GM19043 (cell line): Measurements from ENCODE around the gene BLOC1S3.

Experiments used
- ATAC-seq: cut with Tn5 transposase; IDR thresholded peaks from one replicate; pipeline ENCODE4 v1.9.1; 2021; ENCODE audit warnings: low read depth; ENCODE audit not compliant: unreplicated experiment

Gene BLOC1S3

GRCh38 chr19:45179072-45179891, 698 bp downstream of the BLOC1S3 start:
- ATAC-seq, result no peak

GRCh38 chr19:45179892-45180370, 1.3 kb downstream of the BLOC1S3 start:
- ATAC-seq, result no peak

GRCh38 chr19:45180936-45181335, 2.4 kb downstream of the BLOC1S3 start:
- no peak for ATAC-seq

GRCh38 chr19:45182758-45183157, 4.2 kb downstream of the BLOC1S3 start:
- no peak for ATAC-seq

GRCh38 chr19:45184115-45184514, 5.5 kb downstream of the BLOC1S3 start:
- no peak for ATAC-seq

GRCh38 chr19:45186509-45187334, 8.1 kb downstream of the BLOC1S3 start:
- ATAC-seq, result no peak

- no peak for ATAC-seq
These were observed 9.0 kb downstream of the BLOC1S3 start for GRCh38 chr19:45187421-45188100.

- ATAC-seq, result no peak
These were observed 11.4 kb downstream of the BLOC1S3 start for GRCh38 chr19:45189971-45190370.

GRCh38 chr19:45191375-45191774, 12.8 kb downstream of the BLOC1S3 start:
- no peak for ATAC-seq

GRCh38 chr19:45195764-45196163, 17.2 kb downstream of the BLOC1S3 start:
- ATAC-seq, result no peak

GRCh38 chr19:45200568-45200967, 22.0 kb downstream of the BLOC1S3 start:
- ATAC-seq, result no peak

GRCh38 chr19:45202637-45203036, 24.1 kb downstream of the BLOC1S3 start:
- ATAC-seq, result no peak

GRCh38 chr19:45205810-45206209, 27.2 kb downstream of the BLOC1S3 start:
- ATAC-seq, result no peak

- no peak for ATAC-seq
These were observed 27.7 kb downstream of the BLOC1S3 start for GRCh38 chr19:45206328-45206727.

- no peak for ATAC-seq
These were observed 33.3 kb downstream of the BLOC1S3 start for GRCh38 chr19:45211751-45212381.

- ATAC-seq, result no peak
These were observed 34.4 kb downstream of the BLOC1S3 start for GRCh38 chr19:45213031-45213430.

GRCh38 chr19:45215391-45216191, 37.0 kb downstream of the BLOC1S3 start:
- no peak for ATAC-seq

- ATAC-seq, result no peak
These were observed 38.1 kb downstream of the BLOC1S3 start for GRCh38 chr19:45216667-45217066.

- no peak for ATAC-seq
These were observed 38.8 kb downstream of the BLOC1S3 start for GRCh38 chr19:45217193-45217956.
